GM13977 (cell line): Measurements from ENCODE around the gene HSBP1L1.
"Not testable (repeated sequence)": the region's sequence is repeated elsewhere in the genome, so short reads cannot be mapped to it uniquely, and the experiment has no call there.

Experiments
- DNase-seq: peaks from one replicate; pipeline ENCODE4 v3.0.0; 2012; ENCODE audit warnings: low spot score
- CTCF ChIP-seq: IDR thresholded peaks from 2 replicates; pipeline ENCODE4 v1.5.1; 2012; ENCODE audit warnings: mild to moderate bottlenecking, control low read depth; ENCODE audit not compliant: insufficient read depth; ENCODE audit errors: extremely low read depth, missing control alignments
- in situ Hi-C: fragments of 300-500 bp; cut with MboI; formaldehyde crosslinking; loops from one replicate; pipeline ENCODE4 v1.12.0; 2022; ENCODE audit warnings: low sequenced_read_pairs, low pct_unique_long_range_greater_than_20kb, mixed read lengths, inconsistent platforms; ENCODE audit not compliant: unreplicated experiment

Gene HSBP1L1

GRCh38 chr18:79989195-79989497, 24.7 kb downstream of the HSBP1L1 start:
- no peak for DNase-seq
- in situ Hi-C loops: no loop called here
- TF ChIP-seq CTCF: no peak

- DNase-seq: no peak
- in situ Hi-C loops: no loop called here
- TF ChIP-seq CTCF: no peak
Observed at GRCh38 chr18:79991494-79991893, 27.1 kb downstream of the HSBP1L1 start.

DNA sequence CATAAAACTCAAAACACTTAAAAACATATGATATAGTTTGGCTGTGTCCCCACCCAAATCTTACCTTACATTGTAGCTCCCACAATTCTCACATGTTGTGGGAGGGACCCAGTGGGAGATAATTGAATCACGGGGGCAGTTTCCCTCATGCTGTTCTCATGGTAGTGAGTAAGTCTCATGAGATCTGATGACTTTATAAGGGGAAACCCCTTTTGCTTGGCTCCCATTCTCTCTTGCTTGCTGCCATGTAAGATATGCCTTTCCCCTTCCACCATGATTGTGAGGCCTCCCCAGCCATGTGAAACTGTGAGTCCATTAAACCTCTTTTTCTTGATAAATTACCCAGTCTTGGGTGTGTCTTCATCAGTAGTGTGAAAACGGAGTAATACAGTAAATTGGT, 35.3 kb downstream of the HSBP1L1 start:
- in situ Hi-C loops, DNase-seq: not testable (repeated sequence)

DNA sequence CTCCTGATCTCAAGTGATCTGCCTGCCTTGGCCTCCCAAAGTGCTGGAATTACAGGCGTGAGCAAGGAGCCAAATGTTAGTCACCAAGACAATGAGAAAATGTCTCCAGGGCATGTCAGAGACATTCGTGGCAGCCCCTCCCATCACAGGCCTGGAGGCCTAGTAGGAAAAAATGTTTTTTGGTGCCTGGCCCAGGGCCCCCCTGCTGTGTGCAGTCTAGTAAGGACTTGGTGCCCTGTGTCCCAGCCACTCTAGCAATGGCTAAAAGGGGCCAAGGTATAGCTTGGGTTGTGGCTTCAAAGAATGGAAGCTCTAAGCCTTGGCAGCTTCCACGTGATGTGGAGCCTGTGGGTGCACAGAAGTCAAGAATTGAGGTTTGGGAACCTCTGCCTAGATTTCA, 36.4 kb downstream of the HSBP1L1 start:
- DNase-seq: no peak
- in situ Hi-C loops: no loop called here
- TF ChIP-seq CTCF: no peak

DNA sequence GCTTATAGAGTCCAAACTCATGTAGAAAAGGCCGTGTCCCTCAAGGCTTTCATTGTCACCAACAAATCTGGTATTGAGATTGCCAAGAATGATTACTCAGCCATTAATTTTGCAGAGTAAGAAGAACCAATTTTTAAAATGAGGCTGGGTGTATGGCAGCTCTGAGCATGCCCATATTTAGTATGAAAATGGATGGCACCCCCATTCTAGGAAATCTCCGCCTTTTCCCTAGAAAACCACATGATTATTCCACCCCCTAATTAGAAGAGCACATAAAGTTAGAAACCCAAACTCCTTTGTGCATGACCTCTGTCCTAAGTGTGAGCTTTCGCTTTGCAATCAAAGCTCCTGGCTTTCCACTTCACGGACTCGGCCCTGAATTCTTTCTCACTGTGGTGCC, 38.0 kb downstream of the HSBP1L1 start:
- TF ChIP-seq CTCF: no peak
- in situ Hi-C loops: no loop called here
- no peak for DNase-seq

DNA sequence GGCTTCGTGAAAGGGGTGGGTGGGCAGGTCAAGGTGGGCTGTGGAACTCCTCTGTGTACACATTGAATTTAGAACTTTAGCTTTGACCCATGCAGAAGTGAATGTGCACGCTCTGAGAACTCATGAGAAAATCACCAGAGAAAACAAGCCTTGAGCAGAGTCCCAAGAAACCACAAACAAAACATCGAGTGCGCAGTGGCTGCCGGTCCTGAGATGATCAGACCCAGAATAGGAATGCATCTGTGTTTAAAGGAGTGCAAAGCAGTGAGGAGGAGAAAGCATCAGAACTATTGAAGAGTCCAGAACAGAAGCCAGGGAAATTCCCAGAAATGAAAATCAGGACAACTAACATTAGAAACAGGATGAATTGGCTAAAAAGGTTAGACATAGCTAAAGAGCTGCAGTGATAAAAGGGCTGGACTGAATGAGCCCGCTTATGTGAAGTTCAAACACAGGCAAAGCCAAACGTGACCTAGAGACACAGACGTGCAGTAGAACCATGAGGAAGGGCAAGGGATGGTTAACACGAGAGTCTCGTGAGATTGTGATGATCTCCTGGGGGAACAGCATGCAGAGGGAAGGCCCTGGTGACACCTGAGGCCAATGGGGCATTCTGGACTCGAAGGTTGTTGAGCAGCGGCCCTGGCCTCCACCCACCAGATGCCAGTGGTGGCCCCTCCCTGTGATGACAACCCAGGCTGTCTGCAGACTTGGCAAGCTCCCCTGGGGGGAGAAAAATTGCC, 40.3 kb downstream of the HSBP1L1 start:
- in situ Hi-C loops: no loop called here
- DNase-seq: no peak
- TF ChIP-seq CTCF: no peak

GRCh38 chr18:80006724-80007123, 42.3 kb downstream of the HSBP1L1 start:
- in situ Hi-C loops: no loop called here
- TF ChIP-seq CTCF: no peak
- no peak for DNase-seq
